Superior temporal gyrus (tissue), 1 donor: Measurements from ENCODE around the gene THOC2.
"Not testable (repeated sequence)": the region's sequence is repeated elsewhere in the genome, so short reads cannot be mapped to it uniquely, and the experiment has no call there.

Source experiments
- DNase-seq: peaks from one replicate; pipeline ENCODE4 v3.0.0-alpha.2; 2016; ENCODE audit errors: extremely low spot score

Gene THOC2

DNA sequence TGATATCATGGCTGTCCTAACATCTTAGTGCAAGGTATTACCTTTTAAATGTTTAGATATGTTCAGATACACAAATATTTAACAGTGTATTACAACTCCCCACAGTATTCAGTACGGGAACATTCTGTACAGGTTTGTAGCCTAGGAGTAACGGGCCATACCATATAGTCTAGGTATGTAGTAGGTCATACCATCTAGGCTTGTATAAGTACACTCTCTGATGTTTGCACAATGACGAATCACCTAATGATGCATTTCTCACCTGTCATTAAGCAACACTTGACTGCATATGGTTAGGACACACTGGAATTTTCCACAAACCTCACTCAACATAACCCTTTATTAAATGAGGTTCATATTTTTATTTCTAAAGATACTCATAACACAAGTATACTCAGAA is 67.7 kb downstream of the THOC2 start:
- DNase-seq, result no peak

- not testable (repeated sequence) for DNase-seq
Observed at GRCh38 chrX:123664467-123665167, 68.2 kb downstream of the THOC2 start.

- not testable (repeated sequence) for DNase-seq
Observed at GRCh38 chrX:123663720-123664119, 69.1 kb downstream of the THOC2 start.

GRCh38 chrX:123656507-123656906 is 76.3 kb downstream of the THOC2 start:
- DNase-seq, result not testable (repeated sequence)

- DNase-seq, result not testable (repeated sequence)
Observed at GRCh38 chrX:123648811-123649181, 84.1 kb downstream of the THOC2 start.

DNA sequence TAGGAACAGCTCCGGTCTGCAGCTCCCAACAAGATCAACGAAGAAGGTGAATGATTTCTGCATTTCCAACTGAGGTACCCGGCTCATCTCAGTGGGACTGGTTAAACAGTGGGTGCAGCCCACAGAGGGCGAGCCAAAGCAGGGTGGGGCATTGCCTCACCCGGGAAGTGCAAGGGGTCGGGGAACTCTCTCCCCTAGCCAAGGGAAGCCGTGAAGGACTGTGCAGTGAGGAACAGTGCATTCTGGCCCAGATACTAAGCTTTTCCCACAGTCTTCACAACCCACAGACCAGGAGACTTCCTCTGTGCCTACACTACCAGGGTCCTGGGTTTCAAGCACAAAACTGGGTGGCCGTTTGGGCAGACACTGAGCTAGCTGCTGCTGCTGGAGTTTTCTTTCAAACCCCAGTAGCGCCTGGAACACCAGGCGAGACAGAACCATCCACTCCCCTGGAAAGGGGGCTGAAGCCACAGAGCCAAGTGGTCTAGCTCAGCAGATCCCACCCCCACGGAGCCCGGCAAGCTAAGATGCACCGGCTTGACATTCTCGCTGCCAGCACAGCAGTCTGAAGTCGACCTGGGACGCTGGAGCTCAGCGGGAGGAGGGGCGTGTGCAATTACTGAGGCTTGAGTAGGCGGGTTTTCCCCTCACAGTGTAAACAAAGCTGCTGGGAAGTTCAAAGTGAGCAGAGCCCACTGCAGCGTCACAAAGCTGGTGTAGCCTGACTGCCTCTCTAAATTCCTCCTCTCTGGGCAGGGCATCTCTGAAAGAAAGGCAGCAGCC is 84.6 kb downstream of the THOC2 start:
- no peak for DNase-seq

GRCh38 chrX:123647244-123647643 is 85.6 kb downstream of the THOC2 start:
- DNase-seq, result no peak

DNA sequence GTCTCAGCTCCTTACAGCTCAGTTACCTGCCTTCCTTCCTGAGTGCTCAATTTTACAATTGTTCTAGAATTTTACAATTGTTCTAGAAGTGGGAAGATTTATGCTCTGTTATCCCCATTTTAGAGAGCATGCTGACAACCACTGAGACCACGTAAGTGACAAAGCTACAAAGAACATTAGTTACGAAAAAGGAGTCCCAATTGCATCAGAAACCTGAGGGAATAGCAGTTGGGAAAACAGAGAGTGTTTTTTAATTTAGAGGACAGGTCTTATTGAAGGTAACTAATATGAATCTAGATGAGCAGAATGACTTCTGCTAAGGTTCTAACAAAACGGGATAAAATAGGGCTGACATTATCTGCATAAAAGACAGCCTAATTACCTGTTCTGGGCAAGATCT is 103.3 kb downstream of the THOC2 start:
- DNase-seq, result no peak

- no peak for DNase-seq
Observed at GRCh38 chrX:123626962-123627361, 105.9 kb downstream of the THOC2 start.

DNA sequence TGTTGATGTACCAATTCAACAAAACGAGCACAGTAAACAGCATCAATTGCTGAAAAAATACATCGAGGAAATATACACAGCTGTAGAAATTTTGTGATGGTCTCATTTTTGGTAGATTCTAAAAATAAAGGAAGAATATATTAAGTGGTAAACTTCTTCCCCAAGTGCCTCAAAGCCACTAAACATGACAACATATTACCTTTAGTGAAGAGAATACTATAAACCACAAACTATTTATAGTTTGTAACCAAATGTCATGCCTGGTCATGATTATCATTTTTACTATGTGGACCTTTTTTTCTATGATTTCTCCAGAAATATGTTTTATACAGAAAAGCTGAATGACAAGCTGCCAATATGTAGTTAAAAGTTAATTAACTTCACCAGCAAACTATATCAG is 106.9 kb downstream of the THOC2 start:
- DNase-seq, result no peak

GRCh38 chrX:123625477-123625876 is 107.4 kb downstream of the THOC2 start:
- no peak for DNase-seq

DNA sequence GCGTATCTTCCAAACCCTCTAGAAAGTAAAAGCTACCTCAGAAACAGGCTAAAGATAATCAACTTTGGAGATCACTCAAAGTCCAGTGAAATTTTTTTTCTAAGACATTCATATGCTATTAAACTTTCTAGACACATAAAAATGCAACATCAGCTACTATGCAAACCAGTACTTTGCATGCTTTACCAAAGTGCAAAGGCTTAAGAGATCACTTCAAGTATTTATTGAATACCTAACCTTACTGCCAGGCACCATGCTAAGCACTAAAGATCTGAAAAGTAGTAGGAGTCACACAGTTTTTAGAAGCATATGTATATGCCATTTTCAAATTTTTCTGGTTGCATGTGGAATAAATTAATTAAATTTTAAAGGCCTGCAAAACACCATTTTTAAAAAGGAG is 115.8 kb downstream of the THOC2 start:
- no peak for DNase-seq

DNA sequence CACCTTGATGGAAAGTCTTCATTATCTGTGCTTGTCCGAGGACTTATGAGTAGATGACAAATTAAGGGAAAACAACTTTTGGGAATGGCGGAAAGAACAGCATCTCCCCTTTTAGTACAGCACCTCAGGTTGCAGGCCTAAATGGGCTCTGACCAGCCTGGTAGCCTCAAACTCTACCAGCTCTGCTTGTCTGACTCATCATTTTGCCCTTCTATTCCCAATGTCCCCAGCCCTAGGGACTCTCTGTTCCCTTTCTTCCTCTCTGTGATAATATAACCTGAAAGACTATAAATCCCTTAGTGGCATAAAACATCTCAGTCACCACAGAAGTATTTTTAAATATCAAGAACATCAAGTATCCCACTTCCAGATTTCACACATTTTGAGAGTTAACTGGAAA is 121.9 kb downstream of the THOC2 start:
- DNase-seq, result no peak

- DNase-seq, result no peak
Observed at GRCh38 chrX:123607806-123608205, 125.0 kb downstream of the THOC2 start.

GRCh38 chrX:123607270-123607669 is 125.6 kb downstream of the THOC2 start:
- no peak for DNase-seq

GRCh38 chrX:123603491-123603890 is 129.4 kb downstream of the THOC2 start:
- DNase-seq, result no peak

- no peak for DNase-seq
Observed at GRCh38 chrX:123601437-123601836, 131.4 kb downstream of the THOC2 start.

- DNase-seq, result no peak
Observed at GRCh38 chrX:123600181-123600580, 132.7 kb downstream of the THOC2 start.

DNA sequence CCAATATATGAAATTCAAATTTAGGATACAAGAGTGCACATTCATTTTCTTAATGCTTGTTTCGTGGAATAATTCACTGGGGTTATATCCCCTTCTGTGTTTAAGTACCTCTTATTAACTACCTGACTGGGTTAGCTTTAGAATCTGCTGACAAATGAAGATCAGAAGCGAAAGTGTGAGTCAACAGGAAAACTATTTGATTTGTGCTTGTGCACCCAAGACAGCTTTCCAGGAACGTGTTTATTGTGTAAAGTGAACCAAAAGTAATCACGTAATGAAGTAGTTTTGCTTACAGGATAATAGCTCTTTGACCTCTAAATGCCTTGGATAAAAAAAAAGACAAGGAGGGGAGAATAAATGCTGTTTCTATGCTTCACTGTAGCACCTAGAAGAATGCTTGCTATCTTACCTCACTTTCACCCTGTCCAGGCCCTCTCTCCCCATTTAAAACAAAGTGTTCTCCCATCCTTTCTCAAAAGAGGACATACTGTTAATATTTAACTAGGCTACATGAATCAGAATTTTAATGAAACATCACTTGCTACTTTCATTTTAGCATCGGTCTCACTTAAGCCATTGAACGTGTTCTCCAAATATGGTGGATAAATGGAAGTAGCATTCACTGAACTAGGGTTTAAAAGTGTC is 141.9 kb downstream of the THOC2 start:
- DNase-seq, result no peak

GRCh38 chrX:123588723-123589122 is 144.1 kb downstream of the THOC2 start:
- DNase-seq, result no peak

DNA sequence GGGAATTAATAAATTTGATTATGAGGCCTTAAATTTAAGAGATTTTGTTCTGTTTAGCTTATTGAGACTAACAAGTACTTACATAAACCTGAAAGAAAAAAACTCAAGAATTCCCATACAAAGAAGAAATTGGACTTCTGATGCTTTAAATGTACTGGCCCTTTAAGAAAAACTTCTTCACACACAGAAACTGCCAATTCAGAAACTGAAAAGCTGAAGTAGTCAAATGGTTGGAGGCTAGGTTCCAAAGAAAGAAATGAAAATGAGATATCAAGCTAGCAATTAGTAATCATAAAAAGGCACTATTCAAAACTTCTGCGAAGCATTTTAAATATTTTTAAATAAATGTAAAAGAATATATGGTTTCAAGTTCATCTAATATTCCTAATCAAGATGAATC is 151.3 kb downstream of the THOC2 start:
- DNase-seq, result no peak

DNA sequence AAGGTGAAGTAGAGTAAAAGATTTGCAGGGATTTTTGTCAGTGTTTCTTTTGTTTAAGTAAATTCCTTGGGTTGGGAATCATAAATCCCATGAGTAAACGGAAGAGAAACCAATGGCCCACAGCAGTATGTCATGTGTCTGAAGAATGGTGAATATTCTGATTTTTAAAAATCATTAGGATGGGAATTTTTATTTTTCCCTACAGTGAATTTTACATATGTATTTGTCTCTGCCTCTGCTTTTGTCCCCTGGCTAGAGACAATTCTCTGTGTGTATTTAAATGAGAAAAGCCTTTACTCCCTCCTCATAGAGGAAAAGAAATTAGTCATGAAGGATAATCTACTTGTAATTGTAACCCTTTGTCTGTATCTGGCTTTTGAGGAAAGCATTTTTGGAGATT is 152.1 kb downstream of the THOC2 start:
- DNase-seq, result no peak

DNA sequence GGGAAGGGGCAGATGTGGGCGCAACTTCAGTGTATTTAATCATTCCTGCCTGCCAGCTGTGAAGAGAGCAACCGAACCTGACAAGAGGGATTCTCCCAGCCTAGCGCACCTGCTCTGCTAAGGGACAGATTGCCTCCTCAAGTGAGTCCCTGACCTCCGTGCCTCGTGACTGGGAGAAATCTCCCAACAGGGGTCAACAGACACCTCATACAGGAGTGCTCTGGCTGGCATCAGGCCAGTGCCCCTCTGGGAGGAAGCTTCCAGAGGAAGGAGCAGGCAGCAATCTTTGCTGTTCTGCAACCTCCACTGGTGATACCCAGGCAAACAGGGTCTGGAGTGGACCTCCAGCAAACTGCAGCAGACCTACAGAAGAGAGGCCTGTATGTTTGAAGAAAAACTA is 158.8 kb downstream of the THOC2 start:
- not testable (repeated sequence) for DNase-seq
